T-helper 1 cell treated with Interleukin-12 subunit alpha and Interleukin-12 subunit beta and Interleukin-4 antibody, amounts not matched to agents 30 μg/mL and 1 μg/mL, for 36 hours (primary cell): ENCODE results near the gene CALN1.

Experiments used
- H3K27ac Mint-ChIP-seq: one replicate; pipeline ENCODE4 v1.8.0; 2021; ENCODE audit warnings: mild to moderate bottlenecking, mixed read lengths
- H3K27me3 Mint-ChIP-seq: one replicate; pipeline ENCODE4 v1.8.0; 2021; ENCODE audit warnings: low read depth, mixed read lengths
- H3K36me3 Mint-ChIP-seq: one replicate; pipeline ENCODE4 v1.8.0; 2021; ENCODE audit warnings: low read depth, mixed read lengths
- H3K4me1 Mint-ChIP-seq: one replicate; pipeline ENCODE4 v1.8.0; 2021; ENCODE audit warnings: low read depth, mixed read lengths
- H3K4me3 Mint-ChIP-seq: one replicate; pipeline ENCODE4 v1.8.0; 2021; ENCODE audit warnings: mild to moderate bottlenecking, moderate library complexity, mixed read lengths
- H3K9me3 Mint-ChIP-seq: one replicate; pipeline ENCODE4 v1.8.0; 2021; ENCODE audit warnings: mixed read lengths

Gene CALN1

DNA sequence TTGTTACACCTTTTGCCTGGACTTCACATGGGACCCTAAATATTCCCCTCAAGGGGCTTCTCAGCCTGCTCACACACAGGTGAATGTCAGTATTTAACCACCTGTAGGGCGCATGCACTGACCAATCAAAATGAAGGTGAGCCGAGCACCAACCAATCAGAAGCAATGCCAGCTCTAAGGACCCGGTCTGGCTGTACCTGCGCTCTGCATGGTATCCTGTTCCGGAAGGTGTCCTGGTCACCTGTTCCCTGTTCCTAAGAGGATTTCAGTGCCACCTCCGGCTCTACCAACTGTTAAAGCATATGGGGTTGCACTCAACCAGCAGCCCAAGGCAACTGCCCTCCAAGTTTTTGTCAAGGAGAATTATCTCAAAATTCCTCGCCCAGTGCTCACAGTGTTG lies 18.4 kb upstream of the CALN1 start:
- Mint-ChIP-seq H3K4me3 (no peak overlapping the region), H3K27ac (no peak overlapping the region), H3K4me1 (no peaks in the 10 kb centered on the region), H3K9me3 (peaks cover 4% of the 10 kb centered on the region), H3K36me3 (no peaks in the 10 kb centered on the region), H3K27me3 (no peaks in the 10 kb centered on the region)

DNA sequence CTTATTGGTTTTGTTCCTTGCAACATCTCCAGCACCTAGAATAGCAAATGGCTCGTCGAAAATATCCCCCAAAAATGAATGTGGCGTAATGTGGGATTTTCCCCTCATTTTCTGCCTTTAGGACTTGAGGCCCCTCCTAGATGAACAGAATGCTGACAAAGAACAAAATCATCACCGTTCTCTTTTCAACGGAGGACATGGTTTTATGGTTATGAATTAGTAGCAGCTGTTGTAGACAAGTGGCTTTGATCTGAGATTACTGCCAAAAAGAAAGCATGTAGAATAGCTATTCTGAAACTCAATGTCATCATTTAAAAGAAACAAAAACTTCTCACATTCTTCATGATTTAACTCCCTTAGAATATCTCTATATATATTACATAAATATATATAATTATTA lies 17.2 kb upstream of the CALN1 start:
- H3K4me1 Mint-ChIP-seq, result no peaks in the 10 kb centered on the region
- no peak overlapping the region for H3K4me3 Mint-ChIP-seq
- peaks cover 4% of the 10 kb centered on the region for H3K9me3 Mint-ChIP-seq
- no peaks in the 10 kb centered on the region for H3K36me3 Mint-ChIP-seq
- no peak overlapping the region for H3K27ac Mint-ChIP-seq
- H3K27me3 Mint-ChIP-seq, result no peaks in the 10 kb centered on the region

DNA sequence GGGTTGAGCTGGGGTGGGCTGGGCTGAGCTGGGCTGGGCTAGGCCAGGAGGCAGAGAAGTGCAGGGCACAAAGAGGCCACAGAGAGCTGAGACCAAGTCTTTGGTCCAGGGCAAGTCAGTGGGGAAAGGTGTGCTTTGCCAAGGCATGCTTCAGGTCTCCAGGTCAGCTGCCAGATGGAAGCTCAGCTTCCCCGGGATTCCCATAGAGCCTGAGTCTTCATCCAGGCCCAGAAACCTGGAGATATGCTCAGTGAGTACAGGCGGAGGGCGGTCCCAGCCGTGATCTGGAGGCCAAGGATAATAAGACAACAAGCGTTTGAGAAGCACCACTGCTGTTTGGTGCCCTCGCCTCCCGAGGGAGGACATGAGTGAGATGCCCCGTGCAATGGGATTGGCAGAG lies 4.7 kb upstream of the CALN1 start:
- Mint-ChIP-seq H3K4me1 (no peaks in the 10 kb centered on the region), H3K27me3 (no peaks in the 10 kb centered on the region), H3K27ac (no peak overlapping the region), H3K9me3 (peaks cover 9% of the 10 kb centered on the region), H3K4me3 (no peak overlapping the region), H3K36me3 (no peaks in the 10 kb centered on the region)

DNA sequence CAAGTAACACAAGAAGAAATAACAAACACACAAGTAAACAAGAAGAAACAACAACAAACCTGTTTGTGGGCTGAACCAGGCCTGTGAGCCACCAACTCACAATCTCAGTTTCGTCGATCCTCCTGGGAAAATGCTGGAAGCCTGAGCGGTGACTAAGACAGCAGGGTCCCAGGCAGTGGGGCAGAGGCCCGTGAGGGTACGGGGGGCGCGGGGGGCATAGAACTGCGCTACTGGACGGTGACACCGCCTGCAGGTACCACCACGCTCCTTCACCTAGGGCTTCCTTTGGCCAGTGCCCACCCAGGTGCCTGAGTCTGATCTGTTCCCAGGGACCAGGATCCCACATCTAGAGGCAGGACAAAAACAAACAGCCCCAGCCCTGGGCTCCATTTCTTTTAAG lies 3.4 kb upstream of the CALN1 start:
- Mint-ChIP-seq H3K27me3 (no peaks in the 10 kb centered on the region), H3K4me1 (no peaks in the 10 kb centered on the region), H3K9me3 (peaks cover 6% of the 10 kb centered on the region), H3K36me3 (no peaks in the 10 kb centered on the region), H3K27ac (no peak overlapping the region), H3K4me3 (no peak overlapping the region)

DNA sequence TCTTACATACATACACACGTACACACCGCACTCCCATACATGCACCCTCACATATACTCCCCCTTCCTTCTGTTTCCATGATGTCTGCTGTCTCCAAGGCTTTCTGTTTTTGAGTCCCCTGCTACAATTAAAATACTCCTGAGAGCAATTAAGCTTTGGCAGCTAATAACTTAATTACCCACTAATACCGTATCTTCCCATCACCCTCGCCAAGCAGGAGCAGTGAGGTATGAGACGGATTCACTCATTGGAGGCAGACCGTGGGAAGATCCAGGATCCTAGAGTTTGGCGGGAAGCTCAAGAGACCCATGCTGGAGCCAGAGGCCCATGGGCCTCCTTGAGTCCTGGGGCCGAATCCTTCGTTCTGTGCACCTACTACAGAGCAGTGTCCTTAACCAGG lies 1.7 kb upstream of the CALN1 start:
- H3K4me3 Mint-ChIP-seq, result no peak overlapping the region
- no peaks in the 10 kb centered on the region for H3K36me3 Mint-ChIP-seq
- peaks cover 7% of the 10 kb centered on the region for H3K9me3 Mint-ChIP-seq
- H3K4me1 Mint-ChIP-seq, result no peaks in the 10 kb centered on the region
- no peak overlapping the region for H3K27ac Mint-ChIP-seq
- H3K27me3 Mint-ChIP-seq, result no peaks in the 10 kb centered on the region

DNA sequence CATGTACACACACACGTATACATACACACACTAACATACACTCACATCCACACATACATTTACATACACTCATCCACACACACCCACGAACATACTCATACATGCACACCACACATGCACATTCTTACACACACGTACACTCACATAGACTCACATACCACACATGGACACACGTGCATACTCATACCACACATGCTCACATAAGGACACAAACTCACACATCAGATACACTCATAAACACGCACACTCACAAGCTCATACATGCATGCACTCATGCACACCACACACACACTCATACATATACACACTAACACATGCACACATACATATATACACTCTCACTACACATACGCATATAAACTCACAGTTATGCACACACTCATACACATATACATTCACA lies 1.2 kb upstream of the CALN1 start:
- no peaks in the 10 kb centered on the region for H3K27me3 Mint-ChIP-seq
- H3K4me1 Mint-ChIP-seq, result no peaks in the 10 kb centered on the region
- H3K4me3 Mint-ChIP-seq, result no peak overlapping the region
- no peak overlapping the region for H3K27ac Mint-ChIP-seq
- H3K9me3 Mint-ChIP-seq, result peaks cover 7% of the 10 kb centered on the region
- no peaks in the 10 kb centered on the region for H3K36me3 Mint-ChIP-seq

DNA sequence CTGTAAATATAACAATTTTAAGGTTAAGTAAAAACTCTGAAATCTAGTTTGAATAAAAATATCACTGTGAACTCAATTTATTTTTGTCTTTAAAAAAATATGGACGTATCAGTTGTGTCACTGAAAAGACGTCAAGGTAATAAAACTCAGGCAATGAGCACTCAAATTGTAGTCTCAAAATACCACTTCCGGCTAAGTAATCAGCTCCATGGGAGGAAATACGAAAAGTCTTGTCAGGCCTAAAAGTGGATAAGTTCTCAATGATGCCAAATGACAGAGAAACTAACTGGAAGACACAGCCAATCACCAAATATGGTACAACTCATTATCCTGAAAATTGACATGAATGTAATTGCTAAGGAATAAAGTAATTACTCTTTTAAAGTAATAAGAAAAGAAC lies 719 bp downstream of the CALN1 start:
- no peaks in the 10 kb centered on the region for H3K36me3 Mint-ChIP-seq
- no peak overlapping the region for H3K27ac Mint-ChIP-seq
- H3K4me1 Mint-ChIP-seq, result no peaks in the 10 kb centered on the region
- no peaks in the 10 kb centered on the region for H3K27me3 Mint-ChIP-seq
- H3K9me3 Mint-ChIP-seq, result peaks cover 10% of the 10 kb centered on the region
- no peak overlapping the region for H3K4me3 Mint-ChIP-seq

DNA sequence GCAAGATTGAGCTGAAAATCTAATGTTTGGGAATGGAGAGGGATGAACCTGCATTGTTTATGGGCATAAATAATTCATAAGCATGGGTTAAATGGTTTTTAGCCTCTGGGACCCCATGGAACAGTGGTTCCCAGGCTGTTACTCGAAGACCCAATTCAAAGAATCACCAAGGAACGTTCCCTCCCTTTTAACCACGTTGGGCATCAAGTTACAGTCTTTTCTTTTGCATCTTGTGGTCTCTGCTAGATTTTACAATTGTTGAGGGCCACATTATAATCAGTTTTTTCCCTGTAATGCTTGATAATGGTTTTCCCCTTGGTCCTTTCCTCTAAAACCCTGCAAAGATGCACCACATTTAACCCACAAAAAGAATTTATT lies 2.5 kb downstream of the CALN1 start:
- no peaks in the 10 kb centered on the region for H3K27me3 Mint-ChIP-seq
- no peak overlapping the region for H3K4me3 Mint-ChIP-seq
- H3K9me3 Mint-ChIP-seq, result peaks cover 21% of the 10 kb centered on the region
- H3K4me1 Mint-ChIP-seq, result no peaks in the 10 kb centered on the region
- no peak overlapping the region for H3K27ac Mint-ChIP-seq
- H3K36me3 Mint-ChIP-seq, result no peaks in the 10 kb centered on the region

DNA sequence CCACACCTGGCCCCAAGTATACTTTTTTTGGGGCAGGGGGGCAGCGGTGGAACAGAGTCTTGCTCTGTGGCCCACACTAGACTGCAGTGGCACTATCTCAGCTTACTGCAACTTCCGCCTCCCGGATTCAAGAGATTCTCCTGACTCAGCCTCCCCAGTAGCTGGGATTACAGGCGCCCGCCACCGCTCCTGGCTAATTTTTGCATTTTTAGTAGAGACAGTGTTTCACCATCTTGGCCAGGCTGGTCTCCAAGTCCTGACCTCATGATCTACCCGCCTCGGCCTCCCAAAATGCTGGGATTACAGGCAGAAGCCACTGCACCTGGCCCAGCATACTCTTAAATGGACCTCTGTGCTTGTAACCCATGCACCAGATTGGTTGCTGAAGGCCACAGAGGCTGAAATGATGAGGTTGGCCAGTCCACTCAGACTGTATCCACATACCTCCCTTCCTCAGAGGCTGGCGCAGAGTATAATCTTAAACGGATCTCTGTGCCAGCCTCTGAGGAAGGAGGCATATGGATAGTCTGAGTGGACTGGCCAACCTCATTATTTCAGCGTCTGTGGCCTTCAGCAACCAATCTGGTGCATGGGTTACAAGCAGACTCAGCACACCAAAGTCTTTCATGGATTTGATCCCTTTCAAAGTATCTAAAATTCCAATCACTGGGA lies 3.0 kb downstream of the CALN1 start:
- Mint-ChIP-seq H3K27ac (no peak overlapping the region), H3K27me3 (no peaks in the 10 kb centered on the region), H3K36me3 (no peaks in the 10 kb centered on the region), H3K4me1 (peaks cover under 1% of the 10 kb centered on the region), H3K9me3 (peaks cover 26% of the 10 kb centered on the region), H3K4me3 (no peak overlapping the region)

DNA sequence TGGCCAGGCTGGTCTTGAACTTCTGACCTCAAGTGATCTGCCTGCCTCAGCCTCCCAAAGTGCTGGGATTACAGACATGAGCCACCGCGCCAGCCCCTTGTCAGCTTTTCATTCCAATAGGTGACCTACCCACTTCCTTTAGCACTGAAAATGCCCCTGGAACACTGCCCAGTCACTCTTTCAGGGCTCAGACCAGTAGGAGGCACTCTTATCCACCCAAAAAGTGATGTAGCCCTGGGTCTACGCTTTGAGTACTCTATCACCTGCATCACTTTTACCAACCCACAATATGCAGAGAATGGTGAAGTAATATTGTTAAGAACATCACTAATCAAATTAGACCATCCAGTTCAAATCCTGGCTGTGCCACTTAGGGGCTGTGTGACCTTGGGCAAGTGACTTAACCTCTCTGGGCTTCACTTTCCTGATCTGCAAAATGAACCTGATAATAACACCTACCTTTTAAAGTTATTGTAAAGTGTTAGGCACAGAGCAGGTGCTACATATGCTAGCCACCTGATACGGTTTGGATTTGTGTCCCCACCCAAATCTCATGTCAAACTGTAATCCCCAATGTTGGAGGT lies 5.2 kb downstream of the CALN1 start:
- H3K9me3 Mint-ChIP-seq, result peaks cover 34% of the 10 kb centered on the region
- H3K4me1 Mint-ChIP-seq, result peaks cover 2% of the 10 kb centered on the region
- no peaks in the 10 kb centered on the region for H3K27me3 Mint-ChIP-seq
- H3K4me3 Mint-ChIP-seq, result no peak overlapping the region
- H3K27ac Mint-ChIP-seq, result no peak overlapping the region
- H3K36me3 Mint-ChIP-seq, result no peaks in the 10 kb centered on the region

DNA sequence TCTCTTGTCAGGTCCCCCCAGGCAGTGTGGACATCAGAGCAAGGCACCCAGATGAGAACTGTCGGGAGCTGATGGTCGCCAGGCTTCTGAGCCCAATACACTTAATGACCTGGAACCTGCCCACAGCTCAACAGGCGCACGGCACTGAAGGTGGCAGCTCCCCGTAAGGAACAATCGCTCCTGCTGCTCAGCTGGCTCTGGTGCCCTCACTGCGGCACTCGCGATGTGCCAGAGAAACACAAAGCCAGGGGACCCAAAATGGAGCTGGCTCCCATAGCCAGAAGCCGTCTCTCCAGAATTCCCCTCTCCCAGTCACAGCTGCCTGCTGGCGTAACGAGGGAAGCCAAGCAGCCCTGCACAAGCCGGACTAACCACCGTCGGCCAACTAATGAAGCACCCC lies 6.3 kb downstream of the CALN1 start:
- Mint-ChIP-seq H3K9me3 (peaks cover 37% of the 10 kb centered on the region), H3K27me3 (no peaks in the 10 kb centered on the region), H3K4me3 (no peak overlapping the region), H3K27ac (no peak overlapping the region), H3K4me1 (peaks cover 2% of the 10 kb centered on the region), H3K36me3 (no peaks in the 10 kb centered on the region)

DNA sequence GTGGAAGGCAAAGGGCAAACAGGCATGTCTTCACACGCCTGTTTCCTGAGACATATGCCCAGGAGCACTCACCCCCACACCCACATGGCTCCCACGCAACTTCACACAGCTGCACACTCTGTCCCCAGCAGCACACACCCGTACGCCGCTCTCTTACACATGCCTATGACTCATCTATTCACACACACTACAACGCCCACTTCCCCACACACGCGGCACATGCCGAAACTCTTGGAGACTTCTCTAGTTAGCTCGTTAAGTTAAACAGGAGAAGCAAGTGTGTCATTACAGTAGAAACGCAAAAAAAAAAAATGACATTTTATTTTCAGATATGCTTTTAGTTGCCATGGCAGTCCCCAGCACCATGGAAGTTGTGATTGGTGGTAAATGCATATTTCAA lies 6.7 kb downstream of the CALN1 start:
- Mint-ChIP-seq H3K4me3 (no peak overlapping the region), H3K27me3 (no peaks in the 10 kb centered on the region), H3K9me3 (peaks cover 33% of the 10 kb centered on the region), H3K36me3 (no peaks in the 10 kb centered on the region), H3K27ac (no peak overlapping the region), H3K4me1 (peaks cover 2% of the 10 kb centered on the region)

DNA sequence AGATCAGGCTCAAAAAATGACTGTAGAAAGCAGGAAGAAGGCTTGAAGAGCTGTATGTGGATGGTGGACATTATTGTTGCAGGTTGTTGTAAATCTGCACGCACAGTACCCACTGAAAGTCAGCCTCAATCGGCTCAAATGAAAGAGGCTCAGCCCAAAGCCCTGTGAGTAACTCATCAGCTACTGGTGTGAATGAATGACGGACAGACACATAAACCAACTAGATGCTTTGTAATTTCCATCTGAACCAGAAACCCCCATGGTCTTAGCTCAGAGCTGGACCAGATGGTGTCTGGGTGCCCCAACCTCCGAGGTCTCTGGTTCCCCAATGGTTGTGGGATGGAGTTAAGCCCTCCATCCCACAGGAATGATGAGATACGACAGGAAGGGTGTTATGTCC lies 7.4 kb downstream of the CALN1 start:
- Mint-ChIP-seq H3K27ac (no peak overlapping the region), H3K27me3 (no peaks in the 10 kb centered on the region), H3K9me3 (peaks cover 36% of the 10 kb centered on the region), H3K4me1 (peaks cover 2% of the 10 kb centered on the region), H3K4me3 (no peak overlapping the region), H3K36me3 (no peaks in the 10 kb centered on the region)

DNA sequence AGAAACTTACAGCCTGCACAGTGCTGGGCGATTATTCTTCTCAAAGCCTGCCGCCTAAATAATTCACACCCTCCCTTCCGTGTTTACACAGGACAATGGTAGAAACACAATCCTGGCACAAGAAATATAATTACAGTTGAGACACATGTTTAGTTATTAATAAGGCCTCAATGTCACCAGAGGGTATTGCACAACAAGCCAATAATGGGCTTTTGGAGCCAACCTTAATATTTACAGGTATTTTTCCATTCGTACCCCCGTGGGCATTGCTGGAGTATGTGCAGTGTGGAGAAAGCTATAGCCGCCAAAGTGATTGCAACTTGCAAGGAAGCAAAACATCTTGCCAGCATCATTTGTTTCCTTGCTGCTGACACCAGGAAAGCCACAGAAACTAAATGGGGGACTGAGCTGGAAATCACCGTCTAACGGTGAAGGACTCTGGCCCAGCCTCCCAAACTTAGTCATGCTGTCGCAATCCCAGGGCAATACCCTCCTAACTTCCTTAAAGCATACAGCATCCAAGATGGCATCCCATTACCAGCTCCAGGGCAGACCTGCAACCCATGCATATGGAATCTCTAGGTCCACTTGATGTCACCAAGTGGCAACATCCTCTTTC lies 8.6 kb downstream of the CALN1 start:
- Mint-ChIP-seq H3K4me3 (no peak overlapping the region), H3K9me3 (peaks cover 37% of the 10 kb centered on the region), H3K27ac (no peak overlapping the region), H3K4me1 (peaks cover 2% of the 10 kb centered on the region), H3K27me3 (no peaks in the 10 kb centered on the region), H3K36me3 (no peaks in the 10 kb centered on the region)

DNA sequence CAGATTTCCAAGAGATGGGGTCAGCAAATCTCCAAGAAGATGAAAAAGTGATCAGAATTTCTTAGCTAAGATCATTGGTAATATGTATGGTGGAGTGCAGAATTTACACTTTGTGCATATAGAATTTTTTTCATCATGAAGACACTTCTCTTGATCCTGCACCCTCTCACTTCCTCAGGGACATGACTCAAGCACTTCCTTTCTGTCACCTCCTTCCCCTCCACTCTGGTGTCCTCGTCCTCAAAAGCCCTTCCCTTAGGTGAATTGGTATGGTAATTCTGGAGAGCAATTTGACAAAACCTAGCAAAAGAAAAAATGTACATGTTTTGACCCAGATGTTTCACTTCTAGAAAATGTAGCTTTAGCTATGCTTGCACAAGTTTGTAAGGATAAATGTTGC lies 18.1 kb downstream of the CALN1 start:
- Mint-ChIP-seq H3K36me3 (no peaks in the 10 kb centered on the region), H3K27ac (no peak overlapping the region), H3K4me3 (no peak overlapping the region), H3K9me3 (peaks cover 8% of the 10 kb centered on the region), H3K27me3 (no peaks in the 10 kb centered on the region), H3K4me1 (no peaks in the 10 kb centered on the region)
